HPDE6-E6E7 (cell line): ENCODE results near the gene KLHL36.

Experiments used
- DNase-seq: peaks from one replicate; pipeline ENCODE4 v3.0.0; 2011; ENCODE audit warnings: missing footprints; ENCODE audit errors: extremely low spot score

The KLHL36 gene

DNA sequence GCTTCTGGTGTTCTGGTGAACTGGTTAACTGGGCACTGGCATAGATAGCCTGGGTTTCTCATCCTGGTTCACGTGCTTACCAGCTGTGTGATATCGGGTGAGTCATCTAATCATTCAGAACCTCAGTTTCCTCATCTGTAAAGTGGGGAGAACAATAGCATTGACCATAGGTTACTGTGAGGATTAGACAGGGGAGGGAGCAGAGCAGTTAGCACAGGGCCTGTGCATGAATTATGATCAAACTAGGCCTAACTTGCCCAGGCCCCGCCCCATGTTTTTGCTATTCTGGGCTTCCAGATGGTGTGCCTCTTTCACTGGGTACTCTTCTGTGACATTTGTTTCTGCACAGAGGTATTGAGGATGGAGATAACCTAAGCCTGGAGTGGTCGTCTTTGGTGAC, 4.6 kb upstream of the KLHL36 start:
- DNase-seq, result no peak

DNA sequence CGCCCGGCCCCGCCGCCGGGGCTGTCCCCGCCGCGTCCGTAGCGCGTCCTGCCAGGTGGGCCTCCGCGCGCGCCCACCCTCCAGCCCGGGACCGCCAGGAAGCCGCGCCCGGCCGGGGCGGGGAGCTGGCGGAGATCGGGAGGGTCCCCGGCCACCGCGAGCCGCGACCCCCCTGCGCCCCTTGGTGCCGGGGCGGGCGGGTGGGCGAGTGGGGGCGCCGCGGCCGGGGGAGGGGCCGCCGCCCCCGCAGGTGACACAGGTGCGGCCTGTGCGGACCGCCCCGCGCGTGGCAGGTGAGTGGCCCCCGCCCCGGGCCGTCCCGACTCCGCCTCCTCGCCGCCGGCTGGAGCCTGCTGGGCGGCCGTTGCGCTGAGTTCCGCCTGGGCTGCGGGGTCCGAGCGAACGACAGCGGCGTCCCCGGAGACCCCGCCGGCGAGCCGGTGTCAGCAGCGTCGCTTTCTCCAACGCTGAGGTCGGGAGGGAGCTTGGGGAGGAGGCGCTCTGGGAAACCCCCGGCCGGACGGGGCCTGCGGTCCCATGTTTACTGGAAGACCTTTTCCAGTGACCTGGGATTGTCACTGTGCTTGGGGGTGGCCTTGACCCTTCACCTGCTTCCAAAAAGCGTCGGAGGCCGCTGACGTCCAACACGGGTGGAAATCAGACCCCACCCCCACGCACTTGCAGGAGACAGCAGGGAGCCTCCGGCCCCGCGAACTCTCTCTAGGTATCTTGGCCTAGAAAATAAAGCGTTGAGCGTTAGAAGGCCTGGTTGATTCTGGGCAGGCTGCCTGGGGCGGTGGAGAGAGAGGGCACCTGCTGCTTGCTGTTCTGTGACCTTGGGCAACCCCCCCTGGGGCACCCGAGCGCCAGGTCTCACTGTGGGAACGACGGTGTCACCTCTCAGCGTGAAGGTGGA, 542 bp downstream of the KLHL36 start:
- DNase-seq, result no peak

DNA sequence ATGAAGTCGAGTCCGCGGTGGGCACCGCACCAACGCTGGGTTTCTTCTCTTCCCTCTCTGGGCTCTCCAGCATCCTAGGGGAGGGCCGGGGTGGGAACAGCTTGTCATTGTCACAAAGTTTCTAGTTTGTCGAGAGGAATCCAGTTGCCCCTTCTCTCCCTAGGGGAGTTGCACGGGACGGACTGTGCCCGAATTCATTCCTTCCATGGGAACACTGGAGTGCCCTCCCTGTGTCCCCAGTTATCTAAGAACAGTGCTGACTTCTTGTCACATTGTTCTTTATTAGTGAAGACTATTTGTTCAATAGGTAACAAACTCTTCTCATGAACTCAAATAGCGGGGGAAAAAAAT, 1.2 kb downstream of the KLHL36 start:
- no peak for DNase-seq

DNA sequence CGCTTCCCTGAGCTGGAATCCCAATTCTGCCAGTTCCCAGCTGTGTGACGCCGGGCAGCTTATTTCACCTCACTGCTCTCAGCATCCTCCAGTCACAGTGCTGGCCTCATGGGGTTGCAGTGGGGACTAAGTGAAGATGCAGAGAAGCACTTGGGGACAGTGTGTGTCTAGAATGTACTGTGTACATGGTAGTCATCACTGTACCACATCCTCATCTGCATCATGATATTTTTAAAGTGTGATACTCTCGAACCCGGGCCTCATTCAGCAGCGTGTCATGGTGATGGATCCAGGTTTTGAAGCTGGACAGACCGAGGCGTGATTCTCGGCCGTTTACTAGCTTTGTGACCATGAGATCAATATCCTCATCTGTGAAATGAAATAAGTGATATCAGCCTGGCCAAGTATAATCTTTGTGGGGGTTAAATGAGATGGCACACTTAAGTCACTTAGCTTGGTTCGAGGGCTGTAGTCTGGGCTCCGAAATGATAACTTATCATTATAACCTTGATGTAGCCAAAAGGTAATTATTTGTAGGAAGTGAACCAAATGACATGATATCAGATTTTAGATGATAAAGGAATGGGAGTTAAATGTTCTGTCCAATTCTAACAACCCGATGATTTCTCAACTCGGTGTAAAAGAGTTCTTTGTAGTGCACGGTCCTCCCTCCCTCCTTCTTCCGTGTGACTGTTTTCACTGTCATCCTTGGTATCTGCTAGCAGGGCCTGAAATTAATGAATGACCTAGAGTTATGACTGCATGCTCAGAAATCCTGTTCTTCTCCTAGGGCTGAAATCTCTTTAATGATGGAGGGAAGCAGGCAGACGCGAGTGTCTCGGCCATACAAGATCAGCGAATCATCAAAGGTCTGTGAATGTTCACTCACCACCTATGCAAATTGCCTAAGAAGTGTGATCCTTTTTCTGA, 2.0 kb downstream of the KLHL36 start:
- DNase-seq, result no peak

DNA sequence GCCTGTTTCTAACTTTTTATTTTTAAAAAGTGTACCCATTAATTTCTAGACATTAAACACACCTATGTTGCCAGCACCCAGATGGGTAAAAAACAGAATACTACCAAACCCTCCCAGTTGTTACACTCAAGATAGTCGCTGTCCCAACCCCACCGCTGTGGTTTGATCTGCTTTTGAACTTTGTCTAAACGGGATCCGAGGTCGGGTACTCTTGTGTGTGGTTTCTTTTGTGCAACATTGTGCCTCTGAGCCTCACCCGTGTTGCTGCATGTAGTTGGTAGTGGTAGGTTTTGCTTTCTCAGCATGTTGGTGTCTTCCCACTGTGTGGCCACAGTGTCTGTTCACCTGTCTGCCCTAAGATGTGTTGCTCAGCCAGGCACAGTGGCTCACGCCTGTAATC, 4.3 kb downstream of the KLHL36 start:
- no peak for DNase-seq

DNA sequence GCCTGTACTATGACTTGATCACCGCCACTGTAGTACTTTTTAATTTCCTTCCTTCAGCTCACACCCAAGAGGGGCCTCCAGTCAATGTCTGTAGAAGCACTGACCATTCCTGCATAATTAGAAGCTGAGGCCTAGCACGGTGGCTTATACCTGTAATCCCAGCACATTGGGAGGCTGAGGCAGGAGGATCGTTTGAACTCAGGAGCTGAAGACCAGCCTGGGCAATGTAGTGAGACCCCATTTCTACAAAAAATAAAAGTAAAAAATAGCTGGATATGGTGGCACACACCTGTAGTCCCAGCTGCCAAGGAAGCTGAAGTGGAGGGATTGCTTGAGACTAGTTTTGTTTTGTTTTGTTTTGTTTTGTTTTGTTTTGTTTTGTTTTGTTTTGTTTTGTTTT, 5.9 kb downstream of the KLHL36 start:
- DNase-seq, result no peak

DNA sequence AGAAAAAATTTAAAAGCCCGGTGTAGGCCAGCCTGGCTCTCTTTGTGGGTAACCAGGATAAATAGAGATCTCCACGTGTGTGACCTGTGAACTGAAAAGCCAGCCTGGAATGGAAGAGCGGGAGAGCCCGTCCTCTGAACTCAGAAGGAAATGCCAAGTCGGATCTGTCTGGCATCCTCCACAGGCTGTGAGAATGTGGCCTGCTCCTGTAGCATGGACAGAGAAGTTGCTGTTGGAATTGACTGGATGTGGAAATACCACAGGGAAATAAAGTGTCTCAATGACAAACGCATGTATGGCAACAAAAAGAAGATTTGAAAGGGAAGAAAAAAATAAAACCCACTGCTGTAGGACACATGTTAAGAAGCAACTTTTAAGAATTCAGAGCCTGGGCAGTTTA, 6.7 kb downstream of the KLHL36 start:
- no peak for DNase-seq

DNA sequence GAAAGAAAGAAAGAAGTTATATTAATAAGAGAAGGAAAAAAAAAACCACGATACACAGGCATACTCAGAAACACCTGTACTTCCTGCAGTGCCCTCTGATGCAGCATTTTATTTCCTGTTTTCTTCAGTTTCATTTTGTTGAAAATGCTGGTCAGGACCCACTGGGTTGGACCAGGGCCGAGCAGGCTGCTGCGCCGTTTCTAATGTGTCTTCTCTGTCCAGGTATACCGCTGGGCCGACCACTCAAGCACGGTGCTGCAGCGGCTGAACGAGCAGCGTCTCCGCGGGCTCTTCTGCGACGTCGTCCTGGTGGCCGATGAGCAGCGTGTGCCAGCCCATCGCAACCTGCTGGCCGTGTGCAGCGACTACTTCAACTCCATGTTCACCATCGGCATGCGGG, 8.3 kb downstream of the KLHL36 start:
- no peak for DNase-seq

DNA sequence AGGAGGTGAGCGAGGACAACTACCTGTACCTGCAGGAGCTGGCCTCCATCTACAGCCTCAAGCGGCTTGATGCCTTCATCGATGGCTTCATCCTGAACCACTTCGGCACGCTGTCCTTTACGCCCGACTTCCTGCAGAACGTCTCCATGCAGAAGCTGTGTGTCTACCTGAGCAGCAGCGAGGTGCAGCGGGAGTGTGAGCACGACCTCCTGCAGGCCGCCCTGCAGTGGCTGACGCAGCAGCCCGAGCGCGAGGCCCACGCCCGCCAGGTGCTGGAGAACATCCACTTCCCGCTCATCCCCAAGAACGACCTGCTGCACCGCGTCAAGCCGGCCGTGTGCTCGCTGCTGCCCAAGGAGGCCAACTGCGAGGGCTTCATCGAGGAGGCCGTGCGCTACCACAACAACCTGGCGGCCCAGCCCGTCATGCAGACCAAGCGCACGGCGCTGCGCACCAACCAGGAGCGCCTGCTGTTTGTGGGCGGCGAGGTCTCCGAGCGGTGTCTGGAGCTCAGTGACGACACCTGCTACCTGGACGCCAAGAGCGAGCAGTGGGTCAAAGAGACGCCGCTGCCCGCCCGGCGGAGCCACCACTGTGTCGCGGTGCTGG, 9.0 kb downstream of the KLHL36 start:
- no peak for DNase-seq

DNA sequence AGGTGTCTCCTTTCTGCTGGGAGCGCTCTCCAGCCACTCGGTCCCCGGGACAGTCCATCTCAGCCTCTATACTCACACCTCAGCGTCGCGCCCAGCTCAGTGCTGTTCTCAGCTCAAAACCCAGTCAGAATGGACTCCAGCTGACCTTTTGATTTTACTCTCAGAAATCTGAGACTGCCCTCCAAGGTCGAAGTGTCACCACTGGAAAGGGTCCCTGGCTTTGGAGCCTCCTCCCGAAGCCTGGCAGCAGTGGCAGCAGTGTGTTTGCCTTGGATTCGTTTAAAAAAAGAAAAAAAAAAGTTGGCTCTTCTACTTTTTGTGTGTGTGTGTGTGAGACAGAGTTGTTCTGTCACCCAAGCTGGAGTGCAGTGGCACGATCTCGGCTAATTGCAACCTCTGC, 10.4 kb downstream of the KLHL36 start:
- DNase-seq, result no peak

DNA sequence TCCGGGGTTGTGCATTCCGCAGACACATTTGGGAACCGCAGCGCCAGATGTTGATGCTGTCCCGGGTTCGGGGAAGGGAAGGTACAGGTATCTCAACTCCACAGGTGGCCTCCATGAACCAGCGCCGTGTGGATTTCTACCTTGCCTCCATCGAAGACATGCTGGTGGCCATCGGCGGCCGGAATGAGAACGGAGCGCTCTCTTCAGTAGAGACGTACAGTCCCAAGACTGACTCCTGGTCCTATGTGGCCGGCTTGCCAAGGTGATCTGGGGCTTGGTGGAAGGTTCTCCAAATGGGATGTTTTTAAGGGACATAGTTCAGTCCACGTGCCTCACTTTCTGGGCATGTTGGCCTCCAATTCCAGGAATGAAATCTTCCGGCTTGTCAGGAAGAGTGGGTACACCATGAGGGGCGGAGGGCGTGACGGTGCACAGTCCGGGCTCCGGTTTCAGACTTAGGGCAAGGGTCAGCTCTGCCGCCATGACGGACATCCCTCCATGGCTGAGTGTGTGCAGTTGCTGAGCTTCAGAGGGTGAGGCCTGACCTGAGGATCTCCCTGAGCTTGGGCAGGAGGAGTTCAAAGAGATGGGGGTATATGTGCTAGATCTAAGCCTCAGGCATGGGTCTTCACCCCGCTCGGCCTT, 11.5 kb downstream of the KLHL36 start:
- no peak for DNase-seq

DNA sequence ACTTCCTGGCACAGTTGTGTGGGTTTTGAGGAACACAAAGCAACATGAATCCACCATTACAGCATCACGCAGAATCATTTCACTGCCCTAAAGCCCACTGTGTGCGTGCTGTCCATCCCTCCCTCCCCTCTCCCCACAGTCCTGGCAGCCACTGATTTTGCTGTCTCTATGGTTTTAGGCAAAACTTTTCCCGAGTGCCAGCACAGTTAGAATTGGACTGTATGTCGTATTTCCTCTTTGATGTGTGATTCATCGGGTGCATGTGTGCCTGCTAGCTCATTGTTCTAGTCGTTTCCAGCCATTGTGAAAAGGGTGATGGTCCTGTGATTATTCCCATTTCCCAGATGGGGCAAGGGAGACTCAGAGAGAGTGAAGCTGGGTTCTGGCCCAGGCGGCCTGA, 12.7 kb downstream of the KLHL36 start:
- DNase-seq, result no peak

DNA sequence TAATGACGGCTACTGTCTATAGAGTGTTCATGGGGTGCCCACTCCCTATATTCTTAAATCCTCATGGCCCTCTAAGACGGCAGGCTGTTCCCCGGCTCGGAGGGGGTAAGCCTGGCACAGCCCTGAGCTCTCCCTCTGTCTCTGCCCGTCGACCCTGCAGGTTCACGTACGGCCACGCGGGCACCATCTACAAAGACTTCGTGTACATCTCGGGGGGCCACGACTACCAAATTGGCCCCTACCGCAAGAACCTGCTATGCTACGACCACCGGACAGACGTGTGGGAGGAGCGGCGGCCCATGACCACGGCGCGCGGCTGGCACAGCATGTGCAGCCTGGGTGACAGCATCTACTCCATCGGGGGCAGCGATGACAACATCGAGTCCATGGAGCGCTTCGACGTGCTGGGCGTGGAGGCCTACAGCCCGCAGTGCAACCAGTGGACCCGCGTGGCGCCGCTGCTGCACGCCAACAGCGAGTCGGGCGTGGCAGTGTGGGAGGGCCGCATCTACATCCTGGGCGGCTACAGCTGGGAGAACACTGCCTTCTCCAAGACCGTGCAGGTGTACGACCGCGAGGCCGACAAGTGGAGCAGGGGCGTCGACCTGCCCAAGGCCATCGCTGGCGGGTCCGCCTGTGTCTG, 13.2 kb downstream of the KLHL36 start:
- DNase-seq, result no peak

DNA sequence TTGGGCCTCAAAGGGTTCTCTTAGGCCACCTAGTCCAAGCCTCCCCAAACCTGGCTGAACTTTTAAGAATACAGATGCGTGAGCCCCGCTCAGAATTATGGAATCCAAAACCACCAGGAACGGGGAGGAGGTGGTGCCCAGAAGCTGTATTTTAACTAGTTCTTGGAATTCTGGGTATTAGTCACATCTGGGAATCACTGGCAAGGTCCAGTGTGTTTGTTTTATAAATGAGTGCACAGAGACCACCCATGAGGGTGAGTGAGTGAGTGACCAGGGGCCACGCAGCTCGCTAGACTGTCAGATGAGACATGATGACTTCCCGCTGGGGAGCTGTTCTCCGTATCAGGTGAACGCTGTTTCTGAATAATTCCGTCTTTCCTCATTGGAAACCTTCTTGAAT, 14.2 kb downstream of the KLHL36 start:
- no peak for DNase-seq

DNA sequence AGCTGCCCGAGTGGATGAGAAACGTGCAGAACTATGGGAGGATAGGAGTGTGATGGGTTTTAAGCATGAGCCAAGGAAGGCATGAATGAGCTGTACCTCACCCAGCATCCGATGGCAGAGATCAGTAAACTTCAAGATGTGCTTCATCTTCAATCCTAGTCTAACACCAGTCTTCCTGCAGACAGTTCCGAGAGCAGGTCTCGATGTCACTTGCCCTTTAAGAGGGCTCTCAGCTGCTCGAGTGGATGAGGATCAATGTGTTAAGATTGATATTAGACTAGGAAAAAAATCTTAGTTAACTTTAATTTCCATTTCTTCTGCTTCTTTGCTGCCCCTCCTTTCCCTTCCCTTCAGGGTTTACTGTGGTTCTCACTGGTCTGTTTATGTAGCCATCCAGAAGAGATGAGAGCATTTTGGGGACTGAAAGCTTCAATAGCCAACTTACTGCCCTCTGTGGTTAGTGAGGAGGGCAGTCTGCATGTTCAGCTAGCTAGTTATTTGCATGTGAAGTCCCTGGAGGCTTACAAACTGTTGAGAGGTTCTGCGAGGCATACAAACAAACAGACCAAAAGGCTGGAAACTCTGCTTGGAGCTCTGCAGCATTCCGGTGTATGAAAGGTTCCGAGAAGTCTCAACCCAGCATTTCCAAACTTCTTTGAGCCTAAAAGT, 15.3 kb downstream of the KLHL36 start:
- no peak for DNase-seq

DNA sequence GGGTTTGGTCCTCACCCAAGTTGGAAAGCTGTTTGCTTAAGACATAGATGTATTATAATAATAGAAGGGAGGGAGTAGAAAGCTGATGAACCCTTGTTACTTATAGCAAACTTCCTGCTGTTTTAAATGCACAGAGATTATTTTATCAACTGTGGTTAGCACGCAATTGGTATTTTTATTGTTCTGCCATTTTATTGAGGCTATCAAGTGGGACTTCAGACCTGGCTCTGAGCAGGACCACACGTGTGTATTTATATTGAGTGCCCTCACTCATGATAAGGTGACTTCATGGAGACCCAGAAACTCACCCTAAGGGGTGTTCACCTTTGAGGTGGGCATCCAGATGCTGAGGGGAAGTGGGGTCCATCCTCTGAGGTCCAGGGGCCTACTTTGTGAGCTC, 17.0 kb downstream of the KLHL36 start:
- no peak for DNase-seq

DNA sequence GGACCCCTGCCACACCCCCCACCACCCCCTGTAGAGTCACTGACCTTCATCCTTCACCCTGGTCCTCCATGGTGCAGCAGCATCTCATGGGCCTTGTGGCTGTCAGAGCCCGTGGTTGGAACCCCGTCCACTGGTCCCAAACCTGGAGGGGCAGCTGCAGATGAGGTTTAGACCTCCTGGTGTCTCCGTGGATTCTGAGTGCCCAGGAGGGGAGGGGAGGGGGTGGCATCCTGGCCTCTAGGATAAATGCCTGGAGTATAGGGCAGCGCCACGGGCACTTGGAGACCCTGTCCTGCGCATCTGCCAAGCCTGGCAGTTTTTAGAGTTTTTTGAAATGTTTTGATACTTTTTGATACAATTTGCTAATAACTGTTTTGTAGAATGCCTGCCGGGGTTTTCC, 17.5 kb downstream of the KLHL36 start:
- DNase-seq, result no peak

DNA sequence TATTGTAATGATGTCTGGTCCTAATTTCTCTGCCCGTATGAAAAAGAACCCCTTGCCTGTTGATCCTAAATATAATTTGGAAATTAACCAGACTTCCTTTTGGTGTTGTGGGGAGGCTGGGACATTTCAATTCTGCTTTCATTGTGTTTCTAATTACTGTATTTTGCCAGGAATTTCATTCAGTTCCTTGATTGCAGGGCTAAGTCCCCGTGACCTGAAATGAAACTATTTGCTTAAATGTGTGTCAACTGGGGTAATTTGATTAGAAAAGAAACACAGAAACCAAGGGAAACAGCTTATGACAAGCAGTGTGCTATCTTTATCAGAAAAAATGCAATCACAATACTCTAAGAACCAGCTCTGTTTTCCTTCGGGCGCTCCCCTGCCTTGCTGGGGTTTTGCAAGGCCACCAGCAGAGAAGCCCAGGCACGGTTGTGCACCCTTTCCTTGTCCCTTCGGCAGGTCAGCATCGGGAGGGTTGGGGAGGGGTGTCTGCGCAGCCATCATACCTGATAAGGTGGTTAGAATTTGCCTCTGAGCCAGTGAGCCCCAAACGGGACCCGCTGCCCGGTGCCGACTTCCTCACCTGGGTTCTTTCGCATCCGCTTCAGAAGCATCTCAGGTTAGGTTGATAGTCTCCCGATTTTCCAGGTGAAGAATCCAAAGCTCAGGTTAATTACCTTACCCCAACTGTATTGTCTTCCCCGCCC, 19.4 kb downstream of the KLHL36 start:
- DNase-seq, result no peak

DNA sequence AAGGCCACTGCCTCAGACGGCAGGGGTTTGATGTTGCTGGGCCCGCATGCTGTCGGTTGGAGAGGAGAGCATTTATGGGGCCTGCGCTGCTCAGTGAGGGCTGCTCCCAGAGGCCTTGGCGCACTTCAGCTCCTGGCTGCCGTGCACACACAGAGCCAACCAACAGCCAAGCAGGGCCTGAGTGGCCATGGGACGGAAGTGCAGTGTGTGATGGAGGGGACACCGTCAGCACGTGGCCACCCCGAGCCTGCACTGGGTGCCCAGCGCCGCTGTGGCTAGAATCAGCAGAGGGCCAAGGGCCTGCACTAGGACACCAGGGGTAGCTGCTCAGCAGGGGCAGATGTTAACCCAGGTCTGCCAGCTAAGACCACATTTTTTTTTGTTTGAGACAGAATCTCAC, 21.8 kb downstream of the KLHL36 start:
- no peak for DNase-seq
